CD4-positive, alpha-beta T cell treated with Interleukin-4 for 4 hours (primary cell): ENCODE measurements around the gene CUL5.
"Not testable (repeated sequence)": the region's sequence is repeated elsewhere in the genome, so short reads cannot be mapped to it uniquely, and the experiment has no call there.

Experiments
- DNase-seq: peaks from one replicate; pipeline ENCODE4 v3.0.0-alpha.2; 2020

Gene CUL5

DNA sequence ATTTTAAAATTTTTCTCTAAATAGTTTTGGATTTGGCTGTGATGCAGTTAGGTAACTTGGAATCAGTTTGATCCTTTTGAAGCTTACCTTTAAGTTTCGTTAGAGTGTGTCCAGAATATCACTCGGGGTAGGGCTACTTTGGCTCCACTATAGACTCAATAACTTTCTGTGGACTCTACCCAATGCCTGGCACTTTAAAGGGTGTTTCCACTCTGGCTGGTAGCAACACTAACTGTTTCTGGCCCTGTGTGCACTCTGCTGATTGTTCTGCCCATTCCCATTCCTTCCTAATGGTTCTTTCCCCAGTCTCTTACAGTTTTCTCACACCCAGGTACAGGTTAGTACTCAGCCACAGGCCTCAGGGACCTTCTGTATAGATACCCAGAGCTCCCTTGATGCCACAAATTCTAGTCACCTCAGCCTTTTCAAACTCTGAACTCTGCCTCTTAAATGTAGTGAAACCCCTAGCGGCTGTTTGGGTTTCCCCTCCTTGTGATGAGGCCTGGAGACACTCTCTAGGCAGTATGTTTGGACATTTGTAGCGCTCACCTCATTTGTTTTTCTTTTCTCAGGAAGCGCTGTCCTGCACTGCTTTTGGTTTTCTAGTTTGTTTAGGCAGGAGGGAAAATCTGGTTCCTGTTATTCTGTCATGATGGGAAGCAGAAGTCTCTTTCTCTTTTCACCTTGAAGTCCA is 16.8 kb downstream of the CUL5 start:
- DNase-seq, result no peak

DNA sequence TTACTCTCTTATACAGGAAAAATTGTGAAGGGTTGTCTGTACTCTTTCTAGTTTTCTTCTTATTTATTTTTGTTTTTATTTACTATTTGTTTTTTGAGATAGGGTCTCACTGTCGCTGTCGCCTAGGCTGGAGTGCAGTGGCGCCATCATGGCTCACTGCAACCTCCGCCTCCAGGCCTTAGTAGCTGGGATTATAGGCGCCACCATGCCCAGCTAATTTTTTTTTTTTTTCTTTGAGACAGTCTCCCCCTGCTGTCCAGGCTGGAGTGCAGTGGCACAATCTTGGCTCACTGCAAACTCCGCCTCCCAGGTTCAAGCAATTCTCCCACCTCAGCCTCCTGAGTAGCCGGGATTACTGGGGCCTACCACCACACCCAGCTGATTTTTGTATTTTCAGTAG is 18.4 kb downstream of the CUL5 start:
- no peak for DNase-seq

DNA sequence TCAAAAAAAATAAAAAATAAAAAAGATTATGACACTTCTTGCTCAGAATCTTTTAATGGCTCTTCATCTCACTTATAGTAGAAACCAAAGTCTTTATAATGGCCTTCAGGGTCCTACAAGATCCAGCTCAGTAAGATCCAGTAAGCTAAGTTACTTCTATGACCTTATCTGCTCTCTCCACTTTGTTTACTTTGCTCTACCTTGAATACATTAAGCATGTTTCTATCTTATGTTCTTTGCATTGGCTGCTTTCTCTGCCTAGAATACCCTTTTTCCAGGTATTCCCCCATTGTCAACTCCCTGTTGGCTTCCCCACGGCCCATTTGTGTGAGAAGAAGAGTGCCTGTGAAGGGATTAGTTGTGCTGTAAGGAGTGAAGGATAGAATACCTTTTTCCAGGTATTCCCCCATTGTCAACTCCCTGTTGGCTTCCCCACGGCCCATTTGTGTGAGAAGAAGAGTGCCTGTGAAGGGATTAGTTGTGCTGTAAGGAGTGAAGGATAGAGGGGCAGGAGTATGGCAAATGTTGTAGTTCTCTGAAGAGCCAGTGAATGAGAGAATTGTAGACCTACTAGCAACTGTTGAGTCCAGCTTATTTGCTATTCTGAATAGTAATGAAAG is 20.2 kb downstream of the CUL5 start:
- not testable (repeated sequence) for DNase-seq

DNA sequence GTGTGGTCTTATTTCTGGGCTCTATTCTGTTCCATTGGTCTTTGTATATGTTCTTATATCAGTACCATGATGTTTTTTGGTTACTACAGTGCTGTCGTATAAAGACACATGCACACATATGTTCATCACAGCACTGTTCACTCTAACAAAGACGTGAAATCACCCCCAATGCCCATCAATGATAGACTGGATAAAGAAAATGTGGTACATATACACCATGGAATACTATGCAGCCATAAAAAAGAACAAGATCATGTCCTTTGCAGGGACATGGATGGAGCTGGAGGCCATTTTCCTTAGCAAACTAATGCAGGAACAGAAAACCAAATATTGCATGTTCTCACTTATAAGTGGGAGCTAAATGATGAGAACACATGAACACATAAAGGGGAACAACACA is 22.9 kb downstream of the CUL5 start:
- DNase-seq, result not testable (repeated sequence)

DNA sequence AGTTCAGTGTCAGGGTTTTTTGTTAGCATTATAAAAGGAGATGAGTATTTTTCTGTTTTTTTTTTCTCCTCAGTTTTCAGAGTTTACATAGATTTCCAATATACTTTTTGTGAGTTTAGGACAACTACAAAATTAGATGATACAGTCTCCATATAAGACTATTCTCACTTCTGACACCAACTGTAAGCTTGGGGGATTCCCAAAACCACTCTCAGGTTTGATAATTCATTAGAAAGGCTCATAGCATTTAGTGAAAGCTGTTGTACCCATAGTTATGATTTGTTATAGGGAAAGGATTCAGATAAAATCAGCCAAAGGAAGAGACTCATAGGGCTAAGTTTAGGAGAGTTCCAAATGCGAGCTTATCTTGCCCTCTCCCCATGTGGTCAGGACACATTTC is 24.1 kb downstream of the CUL5 start:
- no peak for DNase-seq

DNA sequence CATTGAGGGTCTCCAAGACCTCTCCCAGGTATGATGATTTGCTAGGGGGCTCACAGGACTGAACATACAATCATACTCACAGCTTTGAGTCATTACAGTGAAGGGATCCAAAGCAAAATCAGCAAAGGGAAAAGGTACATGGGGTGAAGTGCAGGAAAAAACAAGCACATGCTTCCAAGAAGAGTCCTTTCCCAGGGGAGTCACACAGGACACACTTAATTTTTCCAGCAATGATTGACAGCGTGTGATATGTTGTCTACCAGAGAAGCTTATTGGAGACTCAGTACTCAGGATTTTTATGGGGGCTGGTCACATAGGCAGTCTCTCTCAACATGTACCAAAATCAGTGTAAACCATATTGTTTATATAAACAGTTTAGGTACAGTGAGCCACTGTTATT is 25.3 kb downstream of the CUL5 start:
- no peak for DNase-seq

DNA sequence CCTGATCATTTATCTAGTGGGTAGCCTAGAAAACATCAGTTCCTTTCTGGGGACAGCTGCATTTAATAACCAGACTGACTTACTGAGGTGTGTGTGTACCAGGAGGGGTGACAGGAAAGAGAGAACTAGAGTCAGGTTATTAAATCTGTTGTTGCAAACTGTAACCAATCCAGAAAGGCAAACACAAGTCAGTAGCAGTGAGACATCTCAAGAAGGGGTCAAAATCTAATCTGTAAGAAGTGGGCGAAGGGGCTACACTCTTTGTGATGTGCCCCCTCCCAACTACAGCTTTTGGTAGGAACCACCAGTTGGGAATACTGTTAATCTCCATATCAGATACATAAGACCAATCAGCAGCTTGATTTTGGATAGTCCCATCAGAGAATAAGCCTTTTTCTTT is 26.3 kb downstream of the CUL5 start:
- DNase-seq, result no peak

DNA sequence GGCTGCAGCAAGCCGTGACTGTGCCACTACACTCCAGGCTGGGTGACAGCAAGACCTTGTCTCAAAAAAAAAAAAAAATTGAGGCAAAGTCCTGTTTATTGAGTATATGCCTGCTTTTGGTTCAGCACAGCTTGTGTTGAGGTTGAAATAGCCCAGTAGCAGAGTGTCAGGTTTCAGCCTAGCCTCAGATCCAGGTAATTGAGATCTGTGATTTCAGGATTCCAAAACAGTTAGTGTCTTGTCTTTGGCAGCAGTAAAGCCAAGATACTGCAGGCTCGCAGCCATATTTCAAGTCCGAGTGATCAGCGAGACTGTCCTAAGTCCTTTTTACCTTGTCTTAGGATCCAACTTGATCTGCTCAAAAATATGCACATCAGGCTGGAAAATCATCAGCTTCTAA is 27.0 kb downstream of the CUL5 start:
- no peak for DNase-seq

DNA sequence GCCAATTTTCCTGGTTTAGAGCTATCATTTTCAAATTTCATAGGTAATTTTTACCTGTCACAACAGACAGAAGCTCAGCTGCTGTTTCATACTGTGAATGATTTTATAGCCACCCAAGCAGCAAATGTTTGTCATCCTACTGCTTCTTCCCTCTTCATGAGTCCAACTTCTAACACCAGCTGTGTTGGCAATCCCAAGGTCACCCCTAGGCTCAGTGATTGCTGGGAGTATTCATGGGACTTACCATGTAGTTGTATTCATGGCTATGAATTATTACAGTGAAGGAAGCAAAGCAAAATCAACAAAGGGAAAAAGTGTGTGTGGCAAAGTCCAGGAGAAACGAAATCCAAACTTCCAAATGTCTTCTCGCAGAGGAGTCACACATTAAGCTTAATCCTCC is 28.5 kb downstream of the CUL5 start:
- DNase-seq, result no peak

DNA sequence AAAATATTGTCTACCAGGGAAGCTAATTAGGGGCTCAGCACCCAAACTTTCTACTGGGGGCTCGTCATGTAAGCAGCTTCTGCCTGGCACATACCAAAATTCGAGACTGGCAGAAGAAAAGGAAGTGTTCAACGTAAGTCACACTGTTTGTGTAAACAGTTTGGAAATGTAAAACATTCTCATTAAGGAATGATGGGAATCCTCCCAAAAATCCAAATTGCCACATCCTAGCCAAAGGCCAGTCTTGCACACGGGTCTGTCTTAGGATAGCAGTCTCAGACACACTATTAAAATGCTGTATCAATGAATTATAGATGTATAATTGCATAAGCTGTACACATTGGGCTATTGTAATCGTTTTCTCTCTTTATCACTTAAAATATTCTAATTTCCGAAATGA is 28.9 kb downstream of the CUL5 start:
- DNase-seq, result no peak

DNA sequence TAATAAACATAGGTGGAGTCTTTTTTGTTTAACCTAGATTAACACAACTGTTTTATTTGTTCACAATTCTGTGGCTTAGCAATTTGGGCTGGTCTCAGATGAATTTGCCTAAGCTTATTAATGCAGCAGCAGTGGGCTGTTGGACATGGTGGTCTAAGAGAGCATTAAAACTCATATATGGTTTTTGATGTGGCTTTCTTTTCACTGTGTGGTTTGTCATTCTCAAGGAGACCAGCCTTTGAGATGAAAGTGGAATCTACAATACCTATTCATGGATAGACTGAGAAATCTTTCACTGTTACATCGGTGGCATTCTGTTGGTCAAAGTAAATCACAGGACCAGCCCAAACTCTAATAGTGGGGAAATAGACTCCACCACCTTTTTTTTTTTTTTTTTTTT is 39.6 kb downstream of the CUL5 start:
- no peak for DNase-seq

DNA sequence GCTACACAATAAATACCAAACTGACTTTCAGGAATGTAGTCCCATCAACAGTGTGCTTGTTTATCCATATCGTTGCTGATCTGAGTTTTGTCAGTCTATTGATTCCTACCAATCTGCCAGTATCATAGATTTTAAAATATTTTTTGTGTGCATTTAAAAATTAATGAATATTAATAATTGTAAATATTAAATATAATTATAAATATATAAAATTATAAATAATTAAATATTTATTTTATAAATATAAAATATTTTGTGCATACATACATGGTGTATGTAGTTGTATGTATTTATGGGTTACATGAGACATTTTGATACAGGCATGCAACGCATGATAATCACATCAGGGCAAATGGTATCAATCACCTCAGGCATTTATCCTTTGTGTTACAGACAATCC is 53.6 kb downstream of the CUL5 start:
- no peak for DNase-seq

DNA sequence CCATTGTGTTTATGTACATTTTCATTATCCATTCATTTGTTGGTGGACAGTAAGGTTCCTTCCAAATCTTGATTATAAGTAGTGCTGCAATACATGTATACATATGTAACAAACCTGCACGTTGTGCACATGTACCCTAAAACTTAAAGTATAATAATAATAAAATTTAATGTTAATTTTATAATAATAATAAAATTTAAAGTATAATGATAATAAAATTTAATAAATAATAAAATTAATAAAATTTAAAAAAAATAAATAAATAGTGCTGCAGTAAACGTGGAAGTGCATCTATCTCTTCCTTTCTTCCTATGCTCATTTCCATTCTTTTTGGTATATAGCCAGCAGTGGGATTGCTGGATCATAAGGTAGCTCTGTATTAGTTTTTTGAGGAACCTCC is 54.7 kb downstream of the CUL5 start:
- no peak for DNase-seq

DNA sequence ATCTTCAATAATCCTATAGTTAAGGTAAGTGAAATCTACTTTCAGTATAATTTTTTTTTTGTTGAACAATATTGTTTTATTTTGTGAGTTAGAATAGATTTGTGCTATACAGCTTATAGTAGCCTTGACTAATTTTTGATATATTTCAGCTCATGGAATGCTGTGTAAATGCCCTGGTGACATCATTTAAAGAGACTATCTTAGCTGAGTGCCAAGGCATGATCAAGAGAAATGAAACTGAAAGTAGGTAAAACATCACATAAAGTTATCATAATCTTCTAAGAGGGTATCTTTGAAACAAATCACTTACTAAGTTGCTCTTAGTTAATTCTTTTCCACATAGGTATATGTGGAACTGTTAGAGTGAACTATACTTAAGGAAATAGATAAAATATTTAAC is 61.2 kb downstream of the CUL5 start:
- peak; percentile 49 for DNase-seq

DNA sequence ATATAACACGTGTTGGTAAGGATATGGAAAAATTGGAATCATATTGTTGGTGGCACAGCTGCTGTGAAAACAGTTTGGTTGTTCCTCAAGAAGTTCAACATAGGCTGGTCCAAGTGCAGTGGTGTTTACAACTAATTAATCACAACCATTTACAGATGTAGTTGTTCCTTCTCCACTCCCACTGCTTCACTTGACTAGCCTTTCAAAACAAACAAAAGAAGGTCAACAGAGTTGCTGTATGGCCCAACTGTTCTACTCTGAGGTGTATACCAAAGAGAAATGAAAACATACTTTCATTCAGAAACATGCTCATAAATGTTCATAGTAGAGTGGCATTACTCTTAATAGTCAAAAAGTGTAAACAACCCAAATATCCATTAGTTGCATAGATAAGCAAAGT is 76.1 kb downstream of the CUL5 start:
- DNase-seq, result no peak

DNA sequence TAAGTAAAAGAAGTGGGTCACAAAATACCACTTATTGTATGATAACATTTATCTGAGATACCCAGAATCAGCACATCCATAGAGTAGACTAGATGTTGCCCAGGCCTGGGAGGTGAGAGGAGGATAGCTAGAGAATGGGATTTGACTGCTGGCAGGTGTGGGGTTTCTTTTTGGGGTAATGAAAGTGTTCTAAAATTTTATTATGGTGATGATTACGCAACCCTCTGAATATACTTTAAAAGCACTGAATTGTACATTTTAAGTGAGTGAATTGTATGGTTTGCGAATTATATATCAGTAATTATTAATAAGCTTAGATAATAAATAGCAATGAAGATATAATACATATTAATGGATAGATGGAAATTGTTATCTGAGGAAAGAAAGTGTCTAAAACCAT is 77.0 kb downstream of the CUL5 start:
- DNase-seq, result no peak

DNA sequence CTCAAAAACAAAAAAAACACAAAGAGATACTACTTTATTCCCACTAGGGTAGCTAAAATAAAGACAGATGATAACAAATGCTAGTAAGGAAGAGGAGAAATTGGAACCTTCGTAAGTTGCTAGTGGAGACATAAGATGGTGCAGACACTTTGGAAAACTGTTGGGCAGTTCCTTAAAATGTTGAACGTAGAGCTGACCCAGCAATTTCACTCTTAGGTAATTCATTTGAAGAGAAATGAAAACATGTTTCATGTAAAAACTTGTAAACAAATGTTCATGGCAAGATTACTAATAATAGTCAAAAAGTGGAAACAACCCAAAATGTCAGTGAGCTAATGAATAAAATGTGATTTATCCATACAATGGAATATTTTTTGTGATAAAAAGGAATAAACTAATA is 83.4 kb downstream of the CUL5 start:
- no peak for DNase-seq

DNA sequence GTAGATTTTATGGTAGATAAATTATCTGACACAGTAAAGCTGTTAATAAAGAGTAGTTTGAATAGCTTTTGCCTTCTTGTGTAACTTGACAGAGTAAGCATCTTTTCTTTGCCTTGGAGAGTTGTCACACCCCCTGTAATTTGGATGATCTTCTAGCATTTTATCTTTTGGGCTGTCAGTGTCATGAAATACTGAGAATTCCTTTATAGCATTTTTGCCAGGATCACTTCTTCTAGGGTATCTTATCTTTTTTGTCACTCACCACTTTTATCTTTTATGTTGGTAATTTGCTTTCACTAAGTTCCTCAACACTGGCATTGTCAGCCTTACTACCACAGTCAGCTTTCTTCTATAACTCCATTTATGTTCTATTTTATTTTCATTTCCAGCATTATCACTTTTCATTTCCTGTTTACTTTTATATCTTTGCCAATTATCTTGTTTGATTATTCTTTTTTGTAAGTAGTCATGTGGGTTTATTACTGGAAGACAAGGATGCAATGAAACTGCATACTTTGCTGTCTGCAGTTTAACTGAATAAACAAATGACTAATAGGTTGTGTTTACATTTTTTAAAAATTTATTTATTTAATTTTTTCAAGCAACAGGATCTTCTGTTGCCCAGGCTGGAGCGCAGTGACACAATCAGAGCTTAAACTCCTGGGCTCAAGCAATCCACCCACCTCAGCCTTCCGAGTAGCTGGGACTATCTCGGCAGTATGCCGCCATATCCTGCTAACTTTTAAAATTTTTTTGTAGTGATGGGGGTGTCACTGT is 84.6 kb downstream of the CUL5 start:
- no peak for DNase-seq

DNA sequence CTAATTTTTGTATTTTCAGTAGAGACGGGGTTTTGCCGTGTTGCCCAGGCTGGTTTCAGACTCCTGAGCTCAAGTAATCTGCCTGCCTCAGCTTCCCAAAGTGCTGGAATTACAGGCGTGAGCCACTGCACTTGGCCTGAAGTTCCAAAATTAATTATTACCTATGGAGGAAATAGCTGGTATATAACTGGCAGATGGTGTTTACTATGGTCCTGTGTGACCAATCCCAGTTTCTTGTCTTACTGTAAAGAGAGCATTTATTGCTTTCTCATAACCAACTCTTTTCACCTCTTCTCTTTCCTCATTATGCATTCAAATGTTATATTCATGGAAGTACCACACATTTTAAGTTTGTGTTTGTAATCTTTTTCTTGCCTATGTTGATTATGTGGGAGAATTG is 88.5 kb downstream of the CUL5 start:
- DNase-seq, result no peak

DNA sequence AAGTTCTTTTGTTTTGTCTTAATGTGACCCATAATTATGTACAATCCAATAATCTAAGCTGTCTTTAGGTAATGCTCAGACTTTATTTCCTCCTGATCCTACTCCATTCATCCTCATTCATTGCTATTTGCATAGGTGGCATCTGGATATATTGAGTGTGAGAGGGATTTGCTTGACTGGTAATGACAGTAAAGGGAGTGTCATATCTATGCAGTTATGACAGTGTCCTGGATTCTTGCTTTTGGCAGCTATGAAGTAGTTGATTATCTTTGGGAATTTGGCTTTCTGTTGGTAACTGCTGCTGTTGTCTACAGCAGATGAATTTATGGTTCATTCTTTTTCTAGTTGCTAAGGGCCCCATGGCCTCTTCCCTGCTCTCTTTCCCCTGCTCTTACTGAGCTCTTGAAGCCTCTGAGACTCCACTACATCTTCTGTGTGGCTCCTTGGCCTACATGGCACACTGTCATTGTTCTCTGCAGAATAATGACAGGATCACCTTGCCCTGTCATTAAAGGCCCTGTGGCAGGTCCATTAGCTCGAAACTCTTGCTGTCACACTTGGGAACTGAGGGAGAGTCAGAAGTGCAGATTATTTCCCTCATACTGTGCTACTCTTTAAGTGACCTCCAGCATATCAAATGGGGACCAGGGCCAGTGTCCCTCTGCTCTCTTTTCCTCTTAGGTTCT is 92.5 kb downstream of the CUL5 start:
- DNase-seq, result no peak

DNA sequence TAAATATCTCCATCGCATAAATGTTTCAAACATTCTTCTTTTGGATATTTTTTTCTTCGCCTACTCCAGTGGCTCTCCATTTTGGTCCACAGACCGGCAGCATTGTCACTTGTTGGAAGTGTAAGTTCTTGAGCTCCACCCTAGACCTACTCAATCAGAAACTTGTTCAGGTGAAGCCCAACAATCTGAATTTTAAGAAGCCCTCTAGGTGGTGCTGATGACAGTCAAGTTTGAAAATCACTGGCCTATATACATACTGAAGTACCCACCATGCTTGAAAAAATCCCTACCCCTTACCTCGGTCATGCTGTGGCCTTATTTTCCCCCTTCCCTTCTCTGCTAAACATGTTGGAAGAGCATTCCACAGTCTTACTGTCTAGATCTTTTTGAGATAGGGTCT is 102.4 kb downstream of the CUL5 start:
- no peak for DNase-seq

DNA sequence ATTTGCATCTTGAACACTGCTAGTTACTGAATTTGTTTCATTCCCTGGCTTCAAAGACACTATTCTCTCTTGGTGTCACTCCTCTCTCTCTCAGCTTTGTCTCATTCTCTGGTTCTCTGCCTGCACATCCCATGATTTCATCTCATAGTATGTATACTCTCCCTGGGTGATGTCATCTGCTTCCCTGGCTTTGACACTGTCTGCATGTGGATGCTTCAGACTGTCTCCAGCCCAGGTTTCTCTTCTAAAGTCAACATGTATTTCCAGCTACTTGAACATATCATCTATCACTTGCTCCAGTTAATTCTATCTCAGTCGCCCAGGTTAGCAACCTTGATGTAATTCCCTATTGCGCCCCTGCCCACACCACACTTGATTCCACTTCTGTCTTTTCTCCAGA is 103.4 kb downstream of the CUL5 start:
- no peak for DNase-seq

DNA sequence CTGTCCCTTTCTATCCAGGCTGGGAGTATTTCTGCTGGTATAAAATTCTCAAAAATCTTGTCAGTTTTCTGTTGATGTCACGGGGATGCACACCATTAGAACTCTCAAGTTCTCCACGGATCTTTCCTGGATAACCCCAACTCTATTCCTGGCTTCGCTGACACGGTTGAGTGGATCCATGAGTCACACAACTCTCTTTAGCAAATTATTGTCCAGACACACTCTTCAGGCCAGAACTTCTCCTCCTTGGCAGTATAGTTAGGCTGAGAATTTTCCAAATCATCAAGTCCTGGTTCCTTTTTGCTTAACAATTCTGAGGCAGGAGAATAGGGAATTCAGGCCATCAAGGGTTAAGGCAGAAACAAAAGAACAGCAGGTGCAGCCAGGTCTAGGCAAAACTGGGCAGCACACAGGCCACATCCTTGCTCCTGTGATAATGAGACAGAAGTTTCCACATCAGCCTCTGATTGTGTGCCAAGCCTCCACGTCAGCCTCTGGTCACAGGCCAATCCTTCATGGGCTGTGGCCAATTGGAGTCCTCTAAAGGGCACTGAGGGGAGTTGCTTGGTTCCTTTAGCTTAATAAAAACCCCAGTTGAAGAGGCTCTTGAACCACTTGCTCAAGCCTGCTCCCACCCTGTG is 106.9 kb downstream of the CUL5 start:
- no peak for DNase-seq
